ENCODE measurements around the gene TMEM204.

Gene TMEM204

GRCh38 chr16:1557074-1557473 lies 23.6 kb downstream of the TMEM204 start:
- no peak for TF ChIP-seq CTCF (IDR thresholded peaks at IDR 0.05; ENCODE audit: control extremely low read depth, extremely low read depth, low read depth, missing control alignments)
- ChIA-PET CTCF (no interaction called here), POLR2A (no interaction called here)
- no peak for DNase-seq (ENCODE audit: extremely low spot score)

DNA sequence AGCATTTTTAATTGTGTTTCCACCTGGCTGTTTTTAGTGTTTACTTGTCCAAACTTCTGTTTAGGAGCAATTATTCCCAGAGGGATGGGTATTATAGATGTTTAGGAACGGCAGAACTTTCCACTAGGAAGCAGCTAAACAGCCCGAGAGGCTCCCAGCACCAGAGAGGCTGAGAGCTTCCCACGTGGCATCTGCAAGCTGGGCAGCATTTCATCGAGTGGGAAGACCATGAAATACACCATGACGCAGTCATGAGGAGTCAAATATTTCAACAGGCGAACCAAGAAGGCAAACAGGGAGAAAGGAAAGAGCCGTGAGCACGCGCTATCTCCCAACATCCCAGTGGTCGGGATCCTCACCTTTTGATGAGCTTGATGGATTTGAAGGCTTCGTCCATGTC lies 24.1 kb downstream of the TMEM204 start:
- CTCF ChIA-PET: no interaction called here
- POLR2A ChIA-PET: no interaction called here
- no peak for TF ChIP-seq CTCF (IDR thresholded peaks at IDR 0.05; ENCODE audit: control extremely low read depth, extremely low read depth, low read depth, missing control alignments)
- DNase-seq (ENCODE audit: extremely low spot score): no peak

DNA sequence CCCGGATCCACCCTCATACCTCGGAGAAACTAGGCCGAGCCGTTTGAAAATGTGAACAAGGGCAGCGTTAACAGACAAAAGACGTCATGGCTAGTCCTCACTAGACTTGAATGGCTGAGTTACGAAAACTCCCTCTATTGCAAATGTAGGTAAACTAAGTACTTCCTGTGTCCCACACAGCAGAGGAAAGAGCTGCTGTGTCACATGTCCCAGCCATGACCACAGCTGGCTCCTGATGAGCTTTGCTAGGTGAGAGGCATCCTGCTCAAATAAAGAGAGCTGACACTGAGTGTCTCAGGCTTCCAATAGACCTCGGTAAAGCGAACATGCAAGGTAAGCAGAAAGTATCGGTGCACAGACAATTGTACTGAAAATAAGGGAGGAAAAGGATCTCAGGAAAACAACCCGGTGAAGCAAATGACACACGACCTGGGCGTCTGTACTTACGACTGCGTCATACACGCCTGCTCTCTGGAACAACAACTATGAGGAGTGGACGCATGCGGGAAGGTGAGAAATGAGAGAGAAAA lies 26.0 kb downstream of the TMEM204 start:
- no peak for DNase-seq (ENCODE audit: extremely low spot score)
- no peak for TF ChIP-seq CTCF (IDR thresholded peaks at IDR 0.05; ENCODE audit: control extremely low read depth, extremely low read depth, low read depth, missing control alignments)
- ChIA-PET POLR2A (no interaction called here), CTCF (no interaction called here)

- ChIA-PET POLR2A (no interaction called here), CTCF (no interaction called here)
- TF ChIP-seq CTCF (IDR thresholded peaks at IDR 0.05; ENCODE audit: control extremely low read depth, extremely low read depth, low read depth, missing control alignments): no peak
- DNase-seq (ENCODE audit: extremely low spot score): no peak
Observed at GRCh38 chr16:1560153-1560552, 26.7 kb downstream of the TMEM204 start.

DNA sequence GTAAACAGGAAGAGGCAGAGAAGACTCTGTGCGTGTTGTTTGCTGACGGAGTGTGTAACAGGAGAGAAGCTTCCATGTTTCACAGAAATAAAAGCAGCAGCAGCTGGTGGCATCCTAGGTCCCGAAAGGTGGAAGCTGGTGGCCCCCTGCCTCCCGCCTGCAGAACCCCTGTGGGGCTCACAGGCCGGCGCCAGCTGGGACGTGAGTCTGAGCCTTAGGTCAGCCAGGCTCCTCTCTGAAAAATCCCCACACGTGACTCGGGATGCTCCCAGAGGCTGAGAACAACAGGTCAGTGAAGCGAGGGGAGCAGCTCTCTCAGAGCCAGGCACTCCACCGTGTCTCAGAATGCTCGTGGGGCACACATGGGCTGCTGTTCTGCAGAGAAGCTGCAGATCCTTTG lies 27.4 kb downstream of the TMEM204 start:
- ChIA-PET CTCF (no interaction called here), POLR2A (no interaction called here)
- DNase-seq (ENCODE audit: extremely low spot score): no peak
- TF ChIP-seq CTCF (IDR thresholded peaks at IDR 0.05; ENCODE audit: control extremely low read depth, extremely low read depth, low read depth, missing control alignments): no peak

DNA sequence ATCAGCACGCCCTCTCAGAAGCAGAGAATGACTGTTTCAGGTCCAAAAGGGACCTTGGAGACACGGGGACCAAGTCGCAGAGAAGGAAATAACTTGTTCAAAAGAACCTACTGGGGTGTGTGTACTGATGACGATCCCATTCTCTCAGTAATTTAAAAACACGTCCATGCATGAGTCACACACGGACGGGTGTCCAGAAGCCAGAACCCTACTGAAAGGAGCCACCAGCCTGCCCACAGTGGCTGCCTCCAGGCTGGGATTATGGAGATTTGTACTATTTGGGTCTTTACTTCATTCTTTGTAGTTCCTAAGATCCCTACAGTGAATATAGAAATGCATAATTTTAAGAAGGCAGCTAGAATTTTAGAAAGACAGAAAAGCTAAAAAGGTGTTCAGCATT lies 27.8 kb downstream of the TMEM204 start:
- no peak for DNase-seq (ENCODE audit: extremely low spot score)
- ChIA-PET CTCF (no interaction called here), POLR2A (no interaction called here)
- no peak for TF ChIP-seq CTCF (IDR thresholded peaks at IDR 0.05; ENCODE audit: control extremely low read depth, extremely low read depth, low read depth, missing control alignments)

DNA sequence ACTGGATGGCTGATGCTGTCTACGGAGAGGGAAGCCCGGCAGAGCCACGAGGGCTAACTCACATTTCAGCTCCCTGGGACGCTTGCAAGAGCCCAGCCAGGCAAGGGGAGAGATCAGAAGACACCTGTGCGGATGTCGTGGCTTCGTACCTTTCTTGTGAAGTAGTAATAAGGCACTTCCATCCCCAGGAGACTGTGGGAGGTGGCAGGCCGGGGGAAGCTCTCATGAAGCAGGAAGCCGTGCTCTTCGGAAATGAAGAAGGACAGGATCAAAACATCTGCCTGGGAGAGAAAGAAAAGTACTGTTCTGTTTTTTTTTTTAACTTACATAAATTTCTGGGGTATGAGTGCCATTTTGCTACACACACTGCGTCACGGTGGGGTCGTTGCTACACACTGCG lies 28.4 kb downstream of the TMEM204 start:
- no peak for TF ChIP-seq CTCF (IDR thresholded peaks at IDR 0.05; ENCODE audit: control extremely low read depth, extremely low read depth, low read depth, missing control alignments)
- ChIA-PET CTCF (no interaction called here), POLR2A (no interaction called here)
- DNase-seq (ENCODE audit: extremely low spot score): no peak
